Measurements from ENCODE around the gene IGIP. TPM values are rescaled to one million over a fixed set of nuclear protein-coding genes. Genes with fewer than 3 reads are reported as not detected.

Gene IGIP
- total RNA-seq, 1 experiment from 2014 or later = 1.7 TPM

DNA sequence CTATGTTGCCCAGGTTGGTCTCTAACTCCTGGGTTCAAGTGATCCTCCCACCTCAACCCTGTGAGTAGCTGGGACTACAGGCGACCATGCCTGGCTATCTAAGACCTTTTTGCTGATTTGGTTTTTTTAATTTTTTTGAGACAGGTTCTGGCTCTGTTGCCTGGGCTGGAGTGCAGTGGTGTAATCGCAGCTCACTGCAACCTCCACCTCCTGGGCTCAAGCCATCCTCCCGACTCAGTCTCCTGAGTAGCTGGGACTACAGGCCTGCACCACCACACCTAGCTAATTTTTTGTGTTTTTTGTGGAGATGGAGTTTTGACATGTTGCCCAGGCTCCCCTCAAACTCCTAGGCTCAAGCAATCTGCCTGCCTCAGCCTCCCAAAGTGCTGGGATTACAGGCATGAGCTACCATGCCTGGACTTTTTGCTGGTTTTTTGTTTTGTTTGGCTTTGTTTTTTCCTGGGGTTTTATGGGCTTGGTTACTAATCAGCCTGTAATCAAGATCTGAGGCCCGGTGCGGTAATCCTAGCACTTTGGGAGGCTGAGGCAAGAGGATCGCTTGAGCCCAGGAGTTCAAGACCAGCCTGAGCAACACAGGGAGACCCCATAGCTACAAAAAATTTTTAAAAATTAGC, 52.9 kb downstream of the IGIP start (continued):
- TF ChIP-seq, protein P1, sequence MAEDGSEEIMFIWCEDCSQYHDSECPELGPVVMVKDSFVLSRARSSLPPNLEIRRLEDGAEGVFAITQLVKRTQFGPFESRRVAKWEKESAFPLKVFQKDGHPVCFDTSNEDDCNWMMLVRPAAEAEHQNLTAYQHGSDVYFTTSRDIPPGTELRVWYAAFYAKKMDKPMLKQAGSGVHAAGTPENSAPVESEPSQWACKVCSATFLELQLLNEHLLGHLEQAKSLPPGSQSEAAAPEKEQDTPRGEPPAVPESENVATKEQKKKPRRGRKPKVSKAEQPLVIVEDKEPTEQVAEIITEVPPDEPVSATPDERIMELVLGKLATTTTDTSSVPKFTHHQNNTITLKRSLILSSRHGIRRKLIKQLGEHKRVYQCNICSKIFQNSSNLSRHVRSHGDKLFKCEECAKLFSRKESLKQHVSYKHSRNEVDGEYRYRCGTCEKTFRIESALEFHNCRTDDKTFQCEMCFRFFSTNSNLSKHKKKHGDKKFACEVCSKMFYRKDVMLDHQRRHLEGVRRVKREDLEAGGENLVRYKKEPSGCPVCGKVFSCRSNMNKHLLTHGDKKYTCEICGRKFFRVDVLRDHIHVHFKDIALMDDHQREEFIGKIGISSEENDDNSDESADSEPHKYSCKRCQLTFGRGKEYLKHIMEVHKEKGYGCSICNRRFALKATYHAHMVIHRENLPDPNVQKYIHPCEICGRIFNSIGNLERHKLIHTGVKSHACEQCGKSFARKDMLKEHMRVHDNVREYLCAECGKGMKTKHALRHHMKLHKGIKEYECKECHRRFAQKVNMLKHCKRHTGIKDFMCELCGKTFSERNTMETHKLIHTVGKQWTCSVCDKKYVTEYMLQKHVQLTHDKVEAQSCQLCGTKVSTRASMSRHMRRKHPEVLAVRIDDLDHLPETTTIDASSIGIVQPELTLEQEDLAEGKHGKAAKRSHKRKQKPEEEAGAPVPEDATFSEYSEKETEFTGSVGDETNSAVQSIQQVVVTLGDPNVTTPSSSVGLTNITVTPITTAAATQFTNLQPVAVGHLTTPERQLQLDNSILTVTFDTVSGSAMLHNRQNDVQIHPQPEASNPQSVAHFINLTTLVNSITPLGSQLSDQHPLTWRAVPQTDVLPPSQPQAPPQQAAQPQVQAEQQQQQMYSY (CRISPR knock-in tag; IDR thresholded peaks at IDR 0.05) = no peak
- no peak for TF ChIP-seq MXD4 (CRISPR knock-in tag; IDR thresholded peaks at IDR 0.05; ENCODE audit: borderline replicate concordance)
- no peak for TF ChIP-seq ATF1 (CRISPR knock-in tag; IDR thresholded peaks at IDR 0.05)
- no peak for TF ChIP-seq ZNF121 (CRISPR knock-in tag; IDR thresholded peaks at IDR 0.05)

Other genes starting within 250 kb of the IGIP start
- gene NRG2, start 82.6 kb upstream of the IGIP start, total RNA-seq (2021) = 0.44 to 0.73 TPM (median 0.46 TPM) in 3 replicates
- 6.0 to 9.0 TPM (median 6.4 TPM) in 3 replicates for gene PURA, start 11.8 kb upstream of the IGIP start, total RNA-seq (2021)
- gene CYSTM1, start 49.3 kb downstream of the IGIP start, total RNA-seq (2021) = 27.7 to 29.3 TPM (median 28.9 TPM) in 3 replicates
- 44.1 to 46.4 TPM (median 46.2 TPM) in 3 replicates for gene PFDN1, start 177.2 kb downstream of the IGIP start, total RNA-seq (2021)
- 2.2 to 4.0 TPM (median 2.5 TPM) in 3 replicates for gene HBEGF, start 220.7 kb downstream of the IGIP start, total RNA-seq (2021)
- 0.37 to 0.76 TPM (median 0.50 TPM) in 3 replicates for gene SLC4A9, start 234.3 kb downstream of the IGIP start, total RNA-seq (2021)

All from WTC11 (cell line).